ENCODE results near the gene BRCA1.

Gene BRCA1

DNA sequence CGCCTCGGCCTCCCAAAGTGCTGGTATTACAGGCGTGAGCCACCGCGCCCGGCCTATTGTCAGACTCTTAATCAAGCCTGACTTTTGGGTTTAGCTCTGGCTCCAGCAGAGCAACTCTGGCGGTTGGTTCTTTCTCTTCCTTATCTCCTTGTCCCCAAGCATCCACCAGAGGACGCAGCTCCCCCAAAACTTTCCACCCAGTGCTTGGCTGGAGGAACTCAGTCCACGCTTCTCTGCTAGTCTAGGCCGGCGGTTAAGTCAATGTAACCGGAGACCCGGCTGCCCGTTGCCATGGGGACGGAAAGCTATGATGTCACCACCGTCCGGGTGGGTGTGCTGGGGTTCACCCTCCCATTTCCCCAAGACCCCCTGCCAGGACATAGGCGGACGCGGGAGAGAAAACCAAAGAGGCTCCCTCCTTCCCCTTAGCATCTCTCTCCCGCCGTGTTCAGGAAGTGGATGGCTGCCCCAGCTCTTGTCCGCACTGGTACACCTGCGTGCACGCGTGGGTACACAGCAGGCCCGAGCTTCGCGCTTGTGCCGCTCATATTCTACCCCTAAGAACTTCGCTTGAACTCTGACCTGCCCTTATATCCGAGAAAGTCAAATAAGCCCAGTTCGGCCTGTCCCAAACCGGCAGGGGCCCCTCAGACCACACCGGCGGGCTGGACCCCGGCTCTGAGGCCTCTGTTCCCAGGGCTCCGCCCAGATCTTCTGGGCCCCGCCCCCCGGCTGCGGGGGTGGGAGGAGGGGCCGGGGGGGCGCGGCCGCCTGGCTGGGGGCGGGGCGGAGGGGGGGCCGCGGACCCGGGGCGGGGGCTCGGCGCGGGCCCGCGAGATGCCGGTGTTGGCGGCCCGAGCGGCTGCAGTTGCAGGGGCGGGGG, 100.5 kb downstream of the BRCA1 start, which contains the start of gene RND2:
RND2 (plus strand) TSS at position 825 of the 883 bp plus-strand sequence. CDS start 117 bp downstream, outside the sequence.
- no peak for TF ChIP-seq TAF1 (IDR thresholded peaks at IDR 0.05; ENCODE audit: borderline replicate concordance, insufficient read depth, low read length)
- TF ChIP-seq REST (IDR thresholded peaks at IDR 0.05; ENCODE audit: insufficient read depth in 1 of 2, low read depth in 2 of 2, low read length in 2 of 2), result no peak
- no peak for TF ChIP-seq SIN3A (IDR thresholded peaks at IDR 0.05; ENCODE audit: borderline replicate concordance, insufficient read depth, low read length)
- no peak for TF ChIP-seq FOXP2 (optimal IDR thresholded peaks at IDR 0.05; ENCODE audit: borderline replicate concordance, extremely low read depth, extremely low read length, insufficient read depth)
- TF ChIP-seq POLR2AphosphoS5 (IDR thresholded peaks at IDR 0.05; ENCODE audit: low read depth, low read length), result no peak

DNA sequence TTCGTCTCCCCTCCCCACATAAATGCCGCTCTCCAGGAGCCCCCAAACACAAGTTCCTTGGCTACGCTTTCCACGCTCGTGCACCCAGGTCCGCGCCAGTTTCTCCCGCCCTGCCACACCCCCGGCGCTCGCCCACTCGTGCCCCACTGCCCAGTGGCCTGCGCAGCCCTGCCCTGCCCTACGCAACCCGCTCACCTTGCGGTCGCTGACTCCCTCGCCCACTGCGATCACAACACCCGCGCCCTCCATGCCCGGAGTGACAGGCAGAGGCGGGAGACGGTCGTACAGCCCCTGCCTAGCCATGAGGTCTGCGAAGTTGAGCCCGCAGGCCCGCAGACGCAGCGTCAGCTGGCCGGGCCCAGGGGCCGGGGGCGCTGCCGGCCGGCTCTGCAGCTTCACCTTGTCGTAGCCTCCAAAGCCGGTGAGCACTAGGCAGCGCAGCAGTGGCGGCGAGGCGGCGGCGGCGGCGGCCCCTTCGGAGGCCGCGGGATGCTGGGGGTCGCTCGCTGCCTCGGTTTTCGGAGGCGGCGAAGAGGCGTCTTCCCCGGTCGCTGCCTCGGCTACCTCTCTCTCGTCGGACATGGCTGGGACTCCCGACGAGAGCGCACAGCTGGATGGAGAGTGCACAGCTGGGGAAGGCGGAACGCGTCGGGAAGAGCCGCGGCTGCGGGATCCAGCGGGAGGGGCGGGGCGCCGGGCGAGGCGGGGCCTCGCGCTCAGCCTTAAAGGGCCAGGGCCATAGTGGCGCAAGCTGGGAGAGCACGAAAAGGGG, 103.2 kb downstream of the BRCA1 start, which contains the start of gene VAT1:
VAT1 (minus strand) TSS at position 645 of the 772 bp plus-strand sequence; CDS start at position 582, 63 bp downstream.
- TF ChIP-seq SIN3A (IDR thresholded peaks at IDR 0.05; ENCODE audit: borderline replicate concordance, insufficient read depth, low read length) (peak; percentile 76; the same call in 1 of the 2 replicates), POLR2AphosphoS5 (IDR thresholded peaks at IDR 0.05; ENCODE audit: low read depth, low read length) (peak; percentile 53; the same call in 1 of the 2 replicates), TAF1 (IDR thresholded peaks at IDR 0.05; ENCODE audit: borderline replicate concordance, insufficient read depth, low read length) (no peak), REST (IDR thresholded peaks at IDR 0.05; ENCODE audit: insufficient read depth in 1 of 2, low read depth in 2 of 2, low read length in 2 of 2) (no peak), FOXP2 (optimal IDR thresholded peaks at IDR 0.05; ENCODE audit: borderline replicate concordance, extremely low read depth, extremely low read length, insufficient read depth) (peak; percentile 87)

DNA sequence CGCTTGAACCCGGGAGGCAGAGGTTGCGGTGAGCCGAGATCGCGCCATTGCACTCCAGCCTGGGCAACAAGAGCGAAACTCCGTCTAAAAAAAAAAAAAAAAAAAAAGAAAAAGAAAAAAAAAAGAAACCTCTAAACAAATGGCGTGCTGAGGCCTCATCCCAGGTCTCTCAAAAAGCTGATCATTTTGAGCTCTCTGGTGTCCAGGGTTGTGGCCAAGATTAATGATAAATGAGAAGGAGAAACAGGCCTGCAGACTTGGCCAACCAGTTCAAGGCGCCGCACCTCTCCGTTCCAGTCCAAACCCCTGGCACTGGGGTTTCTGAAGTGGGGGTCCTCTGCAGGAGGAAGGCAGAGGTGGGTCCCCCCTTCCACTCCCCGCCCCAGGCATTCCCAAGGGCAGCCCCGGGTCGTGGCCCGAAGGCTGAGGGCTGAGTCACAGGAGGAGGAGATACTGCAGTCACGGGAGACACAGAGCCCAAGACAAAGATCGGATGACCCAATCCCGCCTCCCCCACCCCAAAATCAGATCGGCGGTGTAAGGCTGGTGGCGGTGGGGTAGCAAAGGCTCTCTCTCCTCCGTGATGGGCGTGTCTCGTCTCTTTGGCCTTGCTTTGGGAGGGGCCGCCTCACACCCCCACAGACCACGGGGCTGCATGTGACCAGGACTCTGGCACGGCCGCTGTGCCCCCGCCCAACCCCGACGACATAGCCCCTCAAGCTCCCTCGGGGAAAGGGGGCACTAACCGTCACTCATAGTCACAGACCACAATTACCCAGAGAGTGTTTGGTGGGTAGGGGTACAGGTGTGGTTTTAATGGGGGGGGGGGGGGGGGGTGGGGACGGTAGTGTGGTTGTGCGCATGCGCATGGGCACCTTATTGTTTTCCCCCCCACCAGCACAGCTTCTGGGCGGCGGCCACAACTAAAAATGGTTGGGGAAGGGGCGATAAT, 104.1 kb downstream of the BRCA1 start:
- TF ChIP-seq TAF1 (IDR thresholded peaks at IDR 0.05; ENCODE audit: borderline replicate concordance, insufficient read depth, low read length) (no peak), SIN3A (IDR thresholded peaks at IDR 0.05; ENCODE audit: borderline replicate concordance, insufficient read depth, low read length) (0 out of 2 replicates have a peak, but pooled peaks have one; percentile 40), POLR2AphosphoS5 (IDR thresholded peaks at IDR 0.05; ENCODE audit: low read depth, low read length) (peak; percentile 21; the same call in 1 of the 2 replicates), REST (IDR thresholded peaks at IDR 0.05; ENCODE audit: insufficient read depth in 1 of 2, low read depth in 2 of 2, low read length in 2 of 2) (no peak), FOXP2 (optimal IDR thresholded peaks at IDR 0.05; ENCODE audit: borderline replicate concordance, extremely low read depth, extremely low read length, insufficient read depth) (no peak)

GRCh38 chr17:43020030-43020621, 105.0 kb downstream of the BRCA1 start:
- TF ChIP-seq SIN3A (IDR thresholded peaks at IDR 0.05; ENCODE audit: borderline replicate concordance, insufficient read depth, low read length) (no peak), TAF1 (IDR thresholded peaks at IDR 0.05; ENCODE audit: borderline replicate concordance, insufficient read depth, low read length) (no peak), POLR2AphosphoS5 (IDR thresholded peaks at IDR 0.05; ENCODE audit: low read depth, low read length) (no peak), FOXP2 (optimal IDR thresholded peaks at IDR 0.05; ENCODE audit: borderline replicate concordance, extremely low read depth, extremely low read length, insufficient read depth) (no peak), REST (IDR thresholded peaks at IDR 0.05; ENCODE audit: insufficient read depth in 1 of 2, low read depth in 2 of 2, low read length in 2 of 2) (no peak)
